ENCODE data around the gene CHST1. TPM values are rescaled to one million over a fixed set of nuclear protein-coding genes. Genes with fewer than 3 reads are reported as not detected.
A peak's percentile ranks its signal among the peaks of the same experiment; 100 is the strongest.

The CHST1 gene
- total RNA-seq, 1 donor, result 1.1 TPM

DNA sequence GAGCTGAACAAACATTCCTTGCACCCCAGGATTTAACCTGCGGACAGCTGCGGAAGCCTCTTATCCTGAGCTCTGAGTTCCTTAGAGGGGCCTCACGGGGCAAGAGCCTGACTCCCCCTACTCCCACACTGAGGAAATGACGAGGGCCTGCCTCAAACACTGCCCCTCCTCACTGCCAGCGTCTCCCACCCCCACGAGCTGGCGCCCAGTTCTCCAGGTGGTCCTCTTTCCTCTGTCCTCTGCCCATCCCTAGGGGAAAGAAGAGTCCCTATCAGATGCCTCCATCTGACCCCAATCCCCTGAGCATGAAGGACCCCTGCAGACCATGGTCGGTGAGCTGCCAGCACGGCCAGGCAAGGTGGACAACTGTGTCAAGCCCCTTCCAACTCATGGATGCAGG is 14.3 kb downstream of the CHST1 start:
- Histone ChIP-seq H3K79me2 (ENCODE audit: insufficient read depth, low read length) (no peaks in the 10 kb centered on the region), H3K27ac (ENCODE audit: low read depth, low read length) (no peak overlapping the region), H3K27me3 (ENCODE audit: insufficient read depth, low read length) (peaks cover 2% of the 10 kb centered on the region), H3K9me3 (ENCODE audit: low read depth, low read length) (no peaks in the 10 kb centered on the region), H3K4me1 (ENCODE audit: insufficient read depth, low read length) (peaks cover 10% of the 10 kb centered on the region), H3K4me3 (ENCODE audit: insufficient read depth, low read length) (no peak overlapping the region), H3K4me2 (ENCODE audit: insufficient read depth, low read length) (no peak overlapping the region), H2AFZ (ENCODE audit: low read length) (no peak overlapping the region), H3K36me3 (ENCODE audit: insufficient read depth, low read length) (no peaks in the 10 kb centered on the region), H4K20me1 (ENCODE audit: insufficient read depth, low read length) (no peaks in the 10 kb centered on the region)
- no peak for DNase-seq (ENCODE audit: insufficient read length, low spot score, missing footprints)
- TF ChIP-seq, protein P1, sequence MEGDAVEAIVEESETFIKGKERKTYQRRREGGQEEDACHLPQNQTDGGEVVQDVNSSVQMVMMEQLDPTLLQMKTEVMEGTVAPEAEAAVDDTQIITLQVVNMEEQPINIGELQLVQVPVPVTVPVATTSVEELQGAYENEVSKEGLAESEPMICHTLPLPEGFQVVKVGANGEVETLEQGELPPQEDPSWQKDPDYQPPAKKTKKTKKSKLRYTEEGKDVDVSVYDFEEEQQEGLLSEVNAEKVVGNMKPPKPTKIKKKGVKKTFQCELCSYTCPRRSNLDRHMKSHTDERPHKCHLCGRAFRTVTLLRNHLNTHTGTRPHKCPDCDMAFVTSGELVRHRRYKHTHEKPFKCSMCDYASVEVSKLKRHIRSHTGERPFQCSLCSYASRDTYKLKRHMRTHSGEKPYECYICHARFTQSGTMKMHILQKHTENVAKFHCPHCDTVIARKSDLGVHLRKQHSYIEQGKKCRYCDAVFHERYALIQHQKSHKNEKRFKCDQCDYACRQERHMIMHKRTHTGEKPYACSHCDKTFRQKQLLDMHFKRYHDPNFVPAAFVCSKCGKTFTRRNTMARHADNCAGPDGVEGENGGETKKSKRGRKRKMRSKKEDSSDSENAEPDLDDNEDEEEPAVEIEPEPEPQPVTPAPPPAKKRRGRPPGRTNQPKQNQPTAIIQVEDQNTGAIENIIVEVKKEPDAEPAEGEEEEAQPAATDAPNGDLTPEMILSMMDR (IDR thresholded peaks at IDR 0.05; ENCODE audit: extremely low read depth, low read depth, low read length), result no peak

DNA sequence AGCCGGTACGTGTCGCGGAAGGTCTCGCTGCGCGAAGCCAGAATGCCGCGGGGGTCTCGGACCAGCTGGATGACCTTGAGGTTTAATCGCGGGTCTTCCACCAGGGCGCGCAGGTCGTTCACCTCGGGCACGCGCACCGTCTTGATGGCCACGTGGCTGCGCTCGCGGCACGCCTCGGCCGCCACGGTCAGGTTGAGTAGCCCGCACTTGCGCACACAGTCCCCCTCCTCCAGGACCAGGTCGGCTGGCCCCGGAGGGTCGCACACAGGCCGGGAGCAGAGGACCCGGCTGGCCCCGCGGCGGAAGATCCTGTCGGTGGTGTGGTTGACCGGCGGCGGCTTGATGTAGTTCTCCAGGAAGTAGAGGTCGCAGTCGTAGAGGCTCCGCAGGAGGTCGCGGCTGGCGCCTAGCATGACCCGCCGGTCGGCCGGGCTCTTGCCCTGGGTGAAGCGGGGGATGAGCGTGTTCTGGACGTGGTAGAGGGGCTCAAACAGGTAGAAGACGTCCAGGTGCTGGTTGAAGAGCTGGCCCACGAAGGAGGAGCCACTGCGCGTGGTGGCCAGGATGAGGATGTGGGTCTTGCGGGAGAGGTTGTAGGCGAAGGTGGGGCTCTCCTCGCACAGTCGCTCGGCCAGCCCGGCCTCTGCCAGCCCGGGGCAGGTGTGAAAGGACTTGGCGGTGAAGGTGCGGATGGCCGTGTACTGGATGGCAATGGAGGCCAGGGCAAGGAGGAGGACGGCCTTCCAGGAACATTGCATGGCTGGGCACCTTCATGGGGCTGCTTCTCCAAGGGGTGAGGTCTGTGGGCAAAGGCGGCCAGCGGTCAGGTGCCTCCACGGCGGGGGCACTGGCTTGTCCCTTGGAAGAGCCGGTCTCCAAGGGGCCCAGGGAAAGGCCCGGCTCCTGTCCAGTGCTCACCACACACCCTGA is 15.0 kb downstream of the CHST1 start:
- Histone ChIP-seq H2AFZ (ENCODE audit: low read length) (no peak overlapping the region), H3K9me3 (ENCODE audit: low read depth, low read length) (no peaks in the 10 kb centered on the region), H3K79me2 (ENCODE audit: insufficient read depth, low read length) (no peaks in the 10 kb centered on the region), H3K4me2 (ENCODE audit: insufficient read depth, low read length) (no peak overlapping the region), H3K27me3 (ENCODE audit: insufficient read depth, low read length) (peaks cover 2% of the 10 kb centered on the region), H4K20me1 (ENCODE audit: insufficient read depth, low read length) (no peaks in the 10 kb centered on the region), H3K27ac (ENCODE audit: low read depth, low read length) (no peak overlapping the region), H3K4me3 (ENCODE audit: insufficient read depth, low read length) (no peak overlapping the region), H3K4me1 (ENCODE audit: insufficient read depth, low read length) (peaks cover 10% of the 10 kb centered on the region), H3K36me3 (ENCODE audit: insufficient read depth, low read length) (no peaks in the 10 kb centered on the region)
- TF ChIP-seq, protein P1 (IDR thresholded peaks at IDR 0.05; ENCODE audit: extremely low read depth, low read depth, low read length), result no peak
- DNase-seq (ENCODE audit: insufficient read length, low spot score, missing footprints), result peak; percentile 54

DNA sequence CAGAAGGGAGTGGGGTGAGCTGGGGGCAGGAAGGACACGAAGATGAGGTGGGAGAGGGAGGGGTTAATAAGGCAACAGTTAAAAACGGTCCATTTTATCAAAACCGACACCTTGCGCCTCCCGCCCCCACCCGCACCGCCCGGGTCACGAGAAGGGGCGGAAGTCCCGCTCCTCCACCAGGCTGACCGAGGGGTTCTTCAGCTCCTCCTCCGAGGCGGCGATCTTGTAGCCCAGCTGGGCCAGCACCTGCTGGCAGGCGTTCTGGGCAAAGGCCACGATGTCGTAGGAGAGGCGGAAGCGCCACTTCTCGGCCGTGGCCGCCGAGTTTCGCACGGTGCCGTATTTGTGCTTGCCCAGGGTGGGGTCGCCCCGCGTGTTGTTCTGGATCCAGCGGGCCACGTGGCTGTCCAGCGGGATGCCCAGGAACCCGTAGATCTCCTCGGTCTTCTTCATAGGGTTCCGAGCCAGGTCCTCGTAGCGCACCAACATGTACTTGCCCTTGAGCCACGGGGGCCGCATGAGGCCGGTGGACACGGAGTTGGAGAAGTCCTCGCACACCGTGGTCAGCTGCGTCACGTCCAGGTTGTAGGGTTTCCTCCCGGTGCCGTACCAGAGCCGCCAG is 15.8 kb downstream of the CHST1 start:
- Histone ChIP-seq H2AFZ (ENCODE audit: low read length) (no peak overlapping the region), H3K79me2 (ENCODE audit: insufficient read depth, low read length) (no peaks in the 10 kb centered on the region), H3K4me2 (ENCODE audit: insufficient read depth, low read length) (no peak overlapping the region), H4K20me1 (ENCODE audit: insufficient read depth, low read length) (no peaks in the 10 kb centered on the region), H3K36me3 (ENCODE audit: insufficient read depth, low read length) (no peaks in the 10 kb centered on the region), H3K4me1 (ENCODE audit: insufficient read depth, low read length) (peaks cover 10% of the 10 kb centered on the region), H3K4me3 (ENCODE audit: insufficient read depth, low read length) (no peak overlapping the region), H3K27ac (ENCODE audit: low read depth, low read length) (no peak overlapping the region), H3K9me3 (ENCODE audit: low read depth, low read length) (no peaks in the 10 kb centered on the region), H3K27me3 (ENCODE audit: insufficient read depth, low read length) (peaks cover 2% of the 10 kb centered on the region)
- TF ChIP-seq, protein P1 (IDR thresholded peaks at IDR 0.05; ENCODE audit: extremely low read depth, low read depth, low read length), result no peak
- DNase-seq (ENCODE audit: insufficient read length, low spot score, missing footprints), result peak; percentile 29

DNA sequence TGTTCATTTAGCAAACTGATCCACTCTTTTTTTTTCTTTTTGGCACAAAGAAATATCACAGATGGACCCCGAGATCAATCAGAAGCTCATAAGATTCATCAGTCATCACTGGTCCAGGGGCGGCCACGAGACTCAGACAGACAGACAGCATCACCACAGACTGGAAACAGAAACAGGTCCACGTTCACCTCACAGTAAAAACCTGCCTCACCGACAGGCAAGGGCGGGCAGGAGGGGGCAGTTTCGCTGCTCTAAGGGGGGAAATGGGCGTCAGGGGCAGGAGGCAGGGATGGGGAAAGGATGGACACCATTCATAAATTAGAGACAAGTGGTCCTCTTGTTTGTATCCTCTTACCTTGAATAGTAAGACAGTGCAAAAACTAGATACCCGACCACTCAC is 16.5 kb downstream of the CHST1 start:
- Histone ChIP-seq H3K4me2 (ENCODE audit: insufficient read depth, low read length) (no peak overlapping the region), H3K79me2 (ENCODE audit: insufficient read depth, low read length) (no peaks in the 10 kb centered on the region), H3K27me3 (ENCODE audit: insufficient read depth, low read length) (peaks cover 2% of the 10 kb centered on the region), H3K4me1 (ENCODE audit: insufficient read depth, low read length) (peaks cover 10% of the 10 kb centered on the region), H3K4me3 (ENCODE audit: insufficient read depth, low read length) (no peak overlapping the region), H3K27ac (ENCODE audit: low read depth, low read length) (no peak overlapping the region), H4K20me1 (ENCODE audit: insufficient read depth, low read length) (no peaks in the 10 kb centered on the region), H2AFZ (ENCODE audit: low read length) (no peak overlapping the region), H3K9me3 (ENCODE audit: low read depth, low read length) (no peaks in the 10 kb centered on the region), H3K36me3 (ENCODE audit: insufficient read depth, low read length) (no peaks in the 10 kb centered on the region)
- TF ChIP-seq, protein P1 (IDR thresholded peaks at IDR 0.05; ENCODE audit: extremely low read depth, low read depth, low read length), result no peak
- DNase-seq (ENCODE audit: insufficient read length, low spot score, missing footprints), result peak; percentile 65
